Endothelial cell (in vitro differentiated cells): ENCODE data around the gene NETO2. TPM values are rescaled to one million over a fixed set of nuclear protein-coding genes. Genes with fewer than 3 reads are reported as not detected.

Experiments
- DNase-seq: peaks from one replicate; pipeline ENCODE4 v3.0.0; 2021; ENCODE audit warnings: low spot score
- H3K27ac Mint-ChIP-seq: one replicate; pipeline ENCODE4 v1.8.0; 2021; ENCODE audit warnings: mixed read lengths, inconsistent platforms; ENCODE audit not compliant: unreplicated experiment
- H3K27me3 Mint-ChIP-seq: one replicate; pipeline ENCODE4 v1.8.0; 2021; ENCODE audit warnings: mild to moderate bottlenecking, moderate library complexity, mixed read lengths, inconsistent platforms; ENCODE audit not compliant: unreplicated experiment
- H3K36me3 Mint-ChIP-seq: one replicate; pipeline ENCODE4 v1.8.0; 2021; ENCODE audit warnings: mild to moderate bottlenecking, low read depth, mixed read lengths, inconsistent platforms; ENCODE audit not compliant: unreplicated experiment
- H3K4me1 Mint-ChIP-seq: one replicate; pipeline ENCODE4 v1.8.0; 2021; ENCODE audit warnings: mild to moderate bottlenecking, mixed read lengths, inconsistent platforms; ENCODE audit not compliant: unreplicated experiment
- H3K4me3 Mint-ChIP-seq: one replicate; pipeline ENCODE4 v1.8.0; 2021; ENCODE audit warnings: mild to moderate bottlenecking, mixed read lengths, inconsistent platforms; ENCODE audit not compliant: unreplicated experiment
- H3K9me3 Mint-ChIP-seq: one replicate; pipeline ENCODE4 v1.8.0; 2021; ENCODE audit warnings: mixed read lengths, inconsistent platforms; ENCODE audit not compliant: unreplicated experiment
- CTCF ChIP-seq: fragments of 200-600 bp; sonication (generic); IDR thresholded peaks from one replicate; pipeline ENCODE4 v1.5.0; 2021; ENCODE audit warnings: antibody characterized with exemption; ENCODE audit not compliant: unreplicated experiment
- total RNA-seq: library from RNA; stranded (reverse); fragmentation: NEBNext Ultra II Directional; extraction: Animal tissue kit (Norgen Biotek cat#: 25700); gene quantifications from one replicate; pipeline ENCODE4 v1.2.1, GENCODE V29; 2021; ENCODE audit not compliant: unreplicated experiment

The NETO2 gene
- total RNA-seq, 1 donor from 2014 or later: 20.0 TPM

- Mint-ChIP-seq H3K4me3 (no peak overlapping the region), H3K27ac (no peak overlapping the region), H3K27me3 (peaks cover 10% of the 10 kb centered on the region), H3K9me3 (no peaks in the 10 kb centered on the region), H3K36me3 (no peaks in the 10 kb centered on the region), H3K4me1 (no peaks in the 10 kb centered on the region)
- DNase-seq: no peak
- no peak for TF ChIP-seq CTCF
These were observed 92.7 kb downstream of the NETO2 start for GRCh38 chr16:47051031-47051430.

- H3K4me3 Mint-ChIP-seq: no peak overlapping the region
- no peaks in the 10 kb centered on the region for H3K9me3 Mint-ChIP-seq
- peaks cover 10% of the 10 kb centered on the region for H3K27me3 Mint-ChIP-seq
- no peaks in the 10 kb centered on the region for H3K36me3 Mint-ChIP-seq
- no peak for DNase-seq
- no peaks in the 10 kb centered on the region for H3K4me1 Mint-ChIP-seq
- no peak overlapping the region for H3K27ac Mint-ChIP-seq
- TF ChIP-seq CTCF: no peak
These were observed 93.7 kb downstream of the NETO2 start for GRCh38 chr16:47049901-47050583.

- TF ChIP-seq CTCF: no peak
- peaks cover 10% of the 10 kb centered on the region for H3K27me3 Mint-ChIP-seq
These were observed 96.1 kb downstream of the NETO2 start for GRCh38 chr16:47047524-47048203.

GRCh38 chr16:47046726-47047523, 96.8 kb downstream of the NETO2 start:
- Mint-ChIP-seq H3K9me3 (no peaks in the 10 kb centered on the region), H3K36me3 (peaks cover 3% of the 10 kb centered on the region), H3K4me1 (no peaks in the 10 kb centered on the region)

More at GRCh38 chr16:47047524-47048203, 96.1 kb downstream of the NETO2 start:
- peaks cover under 1% of the 10 kb centered on the region for H3K36me3 Mint-ChIP-seq
- no peak overlapping the region for H3K4me3 Mint-ChIP-seq
- no peaks in the 10 kb centered on the region for H3K9me3 Mint-ChIP-seq
- no peak for DNase-seq
- no peak overlapping the region for H3K27ac Mint-ChIP-seq
- no peaks in the 10 kb centered on the region for H3K4me1 Mint-ChIP-seq

More at GRCh38 chr16:47046726-47047523, 96.8 kb downstream of the NETO2 start:
- Mint-ChIP-seq H3K27me3 (peaks cover 7% of the 10 kb centered on the region), H3K4me3 (no peak overlapping the region), H3K27ac (no peak overlapping the region)
- no peak for DNase-seq
- TF ChIP-seq CTCF: no peak
